ENCODE data around the gene LYRM4. TPM values are rescaled to one million over a fixed set of nuclear protein-coding genes. Genes with fewer than 3 reads are reported as not detected.

The LYRM4 gene
- total RNA-seq, 1 experiment from 2014 or later: 44.3 TPM

- no peak overlapping the region for H3K4ac ChIP-seq (ENCODE audit: low read depth, low read length)
- H3T11ph ChIP-seq (ENCODE audit: low read length): no peak overlapping the region
- H2BK5ac ChIP-seq (ENCODE audit: insufficient read length, low read length): no peak overlapping the region
- no peaks in the 10 kb centered on the region for H4K20me1 ChIP-seq (ENCODE audit: control insufficient read depth, insufficient read depth, insufficient read length)
- no peak overlapping the region for H3K27ac ChIP-seq (ENCODE audit: insufficient read length, low read depth, low read length)
- Mint-ChIP-seq H3K36me3 (ENCODE audit: insufficient read depth in 1 of 3, low read depth in 3 of 3) (peaks cover 0 to 5% (median 2%) of the 10 kb centered on the region in 3 experiments; a peak in 3 of 7 replicates), H3K9me3 (peaks cover 5 to 11% of the 10 kb centered on the region in 2 experiments), H3K27ac (no peak overlapping the region), H3K4me3 (no peak overlapping the region), H3K27me3 (ENCODE audit: low read depth) (peaks cover 56% of the 10 kb centered on the region), H3K4me1 (peaks cover 2 to 5% of the 10 kb centered on the region in 2 experiments; a peak in 3 of 4 replicates)
- H3K79me2 ChIP-seq (ENCODE audit: insufficient read depth, low read length): no peaks in the 10 kb centered on the region
- H3K18ac ChIP-seq (ENCODE audit: insufficient read length, low read depth, low read length): no peak overlapping the region
- no peak overlapping the region for H2BK120ac ChIP-seq (ENCODE audit: low read depth, low read length, poor library complexity, severe bottlenecking)
- H4K91ac ChIP-seq (ENCODE audit: insufficient read length, low read depth, low read length): no peak overlapping the region
- TF ChIP-seq, protein P1, sequence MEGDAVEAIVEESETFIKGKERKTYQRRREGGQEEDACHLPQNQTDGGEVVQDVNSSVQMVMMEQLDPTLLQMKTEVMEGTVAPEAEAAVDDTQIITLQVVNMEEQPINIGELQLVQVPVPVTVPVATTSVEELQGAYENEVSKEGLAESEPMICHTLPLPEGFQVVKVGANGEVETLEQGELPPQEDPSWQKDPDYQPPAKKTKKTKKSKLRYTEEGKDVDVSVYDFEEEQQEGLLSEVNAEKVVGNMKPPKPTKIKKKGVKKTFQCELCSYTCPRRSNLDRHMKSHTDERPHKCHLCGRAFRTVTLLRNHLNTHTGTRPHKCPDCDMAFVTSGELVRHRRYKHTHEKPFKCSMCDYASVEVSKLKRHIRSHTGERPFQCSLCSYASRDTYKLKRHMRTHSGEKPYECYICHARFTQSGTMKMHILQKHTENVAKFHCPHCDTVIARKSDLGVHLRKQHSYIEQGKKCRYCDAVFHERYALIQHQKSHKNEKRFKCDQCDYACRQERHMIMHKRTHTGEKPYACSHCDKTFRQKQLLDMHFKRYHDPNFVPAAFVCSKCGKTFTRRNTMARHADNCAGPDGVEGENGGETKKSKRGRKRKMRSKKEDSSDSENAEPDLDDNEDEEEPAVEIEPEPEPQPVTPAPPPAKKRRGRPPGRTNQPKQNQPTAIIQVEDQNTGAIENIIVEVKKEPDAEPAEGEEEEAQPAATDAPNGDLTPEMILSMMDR (conservative IDR thresholded peaks at IDR 0.05): no peak
- no peak overlapping the region for H2AFZ ChIP-seq (ENCODE audit: low read length)
- no peaks in the 10 kb centered on the region for H3K4me1 ChIP-seq (ENCODE audit: insufficient read depth, low read length)
- H3K4me2 ChIP-seq (ENCODE audit: insufficient read depth, insufficient read length, low read length): no peak overlapping the region
- no peak overlapping the region for H3K23ac ChIP-seq (ENCODE audit: insufficient read length, low read depth, low read length)
- no peak overlapping the region for H3K56ac ChIP-seq (ENCODE audit: insufficient read length, low read depth, low read length)
- H2BK15ac ChIP-seq (ENCODE audit: low read depth, low read length): no peak overlapping the region
- no peak overlapping the region for H2AK5ac ChIP-seq (ENCODE audit: insufficient read length, low read length)
- H4K5ac ChIP-seq (ENCODE audit: insufficient read length, low read depth, low read length): no peak overlapping the region
- no peak overlapping the region for H3K14ac ChIP-seq (ENCODE audit: insufficient read depth, low read length)
- H2BK12ac ChIP-seq (ENCODE audit: insufficient read length, low read depth, low read length): no peak overlapping the region
- H3K79me1 ChIP-seq (ENCODE audit: insufficient read depth, low read depth, low read length, poor library complexity, severe bottlenecking): no peaks in the 10 kb centered on the region
- H3K9me3 ChIP-seq (ENCODE audit: control insufficient read depth, low read depth, low read length): no peaks in the 10 kb centered on the region
- WGBS (ENCODE audit: extremely low coverage, insufficient read length, low lambda C conversion rate): no CpG with 5 or more reads among the region's 2 CpGs
- H3K23me2 ChIP-seq (ENCODE audit: insufficient read length, low read depth, low read length, poor library complexity, severe bottlenecking): peaks cover 8% of the 10 kb centered on the region
- H3K9ac ChIP-seq (ENCODE audit: extremely low read depth, insufficient read length, low read length): no peak overlapping the region
- no peak for DNase-seq
- H3K27me3 ChIP-seq (ENCODE audit: insufficient read depth, low read length): peaks cover 8% of the 10 kb centered on the region; the same call in 1 of the 2 replicates
- H2BK20ac ChIP-seq (ENCODE audit: low read depth, low read length, poor library complexity, severe bottlenecking): no peak overlapping the region
- no peak overlapping the region for H4K8ac ChIP-seq (replicated peaks; ENCODE audit: insufficient read length, low read depth, low read length)
Measured at GRCh38 chr6:5079692-5080091, 181.1 kb downstream of the LYRM4 start.

All from H9 (cell line).